ENCODE results near the gene SLC44A4. TPM values are rescaled to one million over a fixed set of nuclear protein-coding genes. Genes with fewer than 3 reads are reported as not detected.

SLC44A4 gene
- total and polyA plus RNA-seq, 7 donors: 0.03 to 0.24 (median 0.14) TPM; not detected in 2

DNA sequence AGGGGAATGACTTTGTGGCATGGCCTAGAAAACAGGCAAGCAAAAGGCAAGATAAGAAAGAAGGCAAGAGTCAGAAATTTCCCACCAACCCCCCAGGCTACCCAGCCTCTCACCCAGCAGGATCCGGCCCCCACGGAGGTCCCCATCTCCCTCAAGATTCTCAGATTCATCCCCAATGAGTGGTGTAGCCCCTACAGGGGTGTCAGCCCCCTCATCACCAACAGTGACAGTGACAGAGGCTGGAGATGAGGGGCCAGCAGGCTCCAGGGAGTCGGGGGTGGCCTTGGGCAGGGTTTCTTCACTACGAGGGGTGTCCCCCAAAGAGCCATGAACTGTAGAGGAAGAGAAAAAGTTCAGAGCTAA lies 17.7 kb upstream of the SLC44A4 start:
- H3K27ac ChIP-seq: peak overlapping the region; percentile 85
- H3K9me3 ChIP-seq: no peaks in the 10 kb centered on the region
- ATAC-seq: no peak
- intact Hi-C loops (cut with DNase I): loop anchor here in 1 of 2 donors (2.0 to 10.0 kb wide), 2 partner anchors 62 to 352 kb away; partner anchors contain the start of genes ATP6V1G2, DDX39B and NFKBIL1
- peaks cover 15% of the 10 kb centered on the region for H3K4me1 ChIP-seq
- WGBS, 3 donors: 31 to 55% (median 41%) methylated on average over 3 to 4 of the region's 4 CpGs
- TF ChIP-seq, protein P1, sequence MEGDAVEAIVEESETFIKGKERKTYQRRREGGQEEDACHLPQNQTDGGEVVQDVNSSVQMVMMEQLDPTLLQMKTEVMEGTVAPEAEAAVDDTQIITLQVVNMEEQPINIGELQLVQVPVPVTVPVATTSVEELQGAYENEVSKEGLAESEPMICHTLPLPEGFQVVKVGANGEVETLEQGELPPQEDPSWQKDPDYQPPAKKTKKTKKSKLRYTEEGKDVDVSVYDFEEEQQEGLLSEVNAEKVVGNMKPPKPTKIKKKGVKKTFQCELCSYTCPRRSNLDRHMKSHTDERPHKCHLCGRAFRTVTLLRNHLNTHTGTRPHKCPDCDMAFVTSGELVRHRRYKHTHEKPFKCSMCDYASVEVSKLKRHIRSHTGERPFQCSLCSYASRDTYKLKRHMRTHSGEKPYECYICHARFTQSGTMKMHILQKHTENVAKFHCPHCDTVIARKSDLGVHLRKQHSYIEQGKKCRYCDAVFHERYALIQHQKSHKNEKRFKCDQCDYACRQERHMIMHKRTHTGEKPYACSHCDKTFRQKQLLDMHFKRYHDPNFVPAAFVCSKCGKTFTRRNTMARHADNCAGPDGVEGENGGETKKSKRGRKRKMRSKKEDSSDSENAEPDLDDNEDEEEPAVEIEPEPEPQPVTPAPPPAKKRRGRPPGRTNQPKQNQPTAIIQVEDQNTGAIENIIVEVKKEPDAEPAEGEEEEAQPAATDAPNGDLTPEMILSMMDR (IDR thresholded peaks at IDR 0.05): no peak
- H3K27me3 ChIP-seq (ENCODE audit: insufficient read depth in 3 of 3, low read length in 2 of 3): no peaks in the 10 kb centered on the region
- H3K36me3 ChIP-seq (ENCODE audit: insufficient read depth in 1 of 2, low read depth in 1 of 2): peaks cover 0 to 46% of the 10 kb centered on the region in 2 donors
- DNase-seq: no peak
- peak overlapping the region; percentile 77 for H3K4me3 ChIP-seq

- no peaks in the 10 kb centered on the region for H3K27me3 ChIP-seq (ENCODE audit: insufficient read depth in 3 of 3, low read length in 2 of 3)
- H3K4me1 ChIP-seq: no peaks in the 10 kb centered on the region
- H3K36me3 ChIP-seq (ENCODE audit: insufficient read depth in 1 of 2, low read depth in 1 of 2): peaks cover 0 to 82% of the 10 kb centered on the region in 2 donors
- no peak overlapping the region for H3K4me3 ChIP-seq
- H3K27ac ChIP-seq: no peak overlapping the region
- intact Hi-C loops (cut with DNase I): loop anchor here in 1 of 2 donors (10.0 kb wide), 1 partner anchor 348 kb away; the partner anchor contains the start of genes ATP6V1G2, DDX39B and NFKBIL1
- ATAC-seq (no peak), DNase-seq (no peak)
- 78 to 89% (median 80%) methylated on average over 6 of the region's 6 CpGs for WGBS, 3 donors
- no peaks in the 10 kb centered on the region for H3K9me3 ChIP-seq
- TF ChIP-seq, protein P1 (IDR thresholded peaks at IDR 0.05): no peak
Observed at GRCh38 chr6:31892821-31893220, 14.0 kb upstream of the SLC44A4 start.

- TF ChIP-seq, protein P1 (IDR thresholded peaks at IDR 0.05): no peak
- Histone ChIP-seq H3K4me1 (no peaks in the 10 kb centered on the region), H3K27me3 (ENCODE audit: insufficient read depth in 3 of 3, low read length in 2 of 3) (no peaks in the 10 kb centered on the region), H3K36me3 (ENCODE audit: insufficient read depth in 1 of 2, low read depth in 1 of 2) (peaks cover 0 to 96% of the 10 kb centered on the region in 2 donors), H3K4me3 (no peak overlapping the region), H3K27ac (no peak overlapping the region), H3K9me3 (no peaks in the 10 kb centered on the region)
- DNase-seq: no peak
- intact Hi-C loops (cut with DNase I): loop anchor here in 1 of 2 donors (10.0 kb wide), 1 partner anchor 205 kb away; the partner anchor contains the start of gene LY6G5C
- ATAC-seq: no peak
- WGBS, 3 donors: 90 to 97% (median 93%) methylated on average over 3 of the region's 3 CpGs
Observed at GRCh38 chr6:31889331-31889972, 10.7 kb upstream of the SLC44A4 start.

DNA sequence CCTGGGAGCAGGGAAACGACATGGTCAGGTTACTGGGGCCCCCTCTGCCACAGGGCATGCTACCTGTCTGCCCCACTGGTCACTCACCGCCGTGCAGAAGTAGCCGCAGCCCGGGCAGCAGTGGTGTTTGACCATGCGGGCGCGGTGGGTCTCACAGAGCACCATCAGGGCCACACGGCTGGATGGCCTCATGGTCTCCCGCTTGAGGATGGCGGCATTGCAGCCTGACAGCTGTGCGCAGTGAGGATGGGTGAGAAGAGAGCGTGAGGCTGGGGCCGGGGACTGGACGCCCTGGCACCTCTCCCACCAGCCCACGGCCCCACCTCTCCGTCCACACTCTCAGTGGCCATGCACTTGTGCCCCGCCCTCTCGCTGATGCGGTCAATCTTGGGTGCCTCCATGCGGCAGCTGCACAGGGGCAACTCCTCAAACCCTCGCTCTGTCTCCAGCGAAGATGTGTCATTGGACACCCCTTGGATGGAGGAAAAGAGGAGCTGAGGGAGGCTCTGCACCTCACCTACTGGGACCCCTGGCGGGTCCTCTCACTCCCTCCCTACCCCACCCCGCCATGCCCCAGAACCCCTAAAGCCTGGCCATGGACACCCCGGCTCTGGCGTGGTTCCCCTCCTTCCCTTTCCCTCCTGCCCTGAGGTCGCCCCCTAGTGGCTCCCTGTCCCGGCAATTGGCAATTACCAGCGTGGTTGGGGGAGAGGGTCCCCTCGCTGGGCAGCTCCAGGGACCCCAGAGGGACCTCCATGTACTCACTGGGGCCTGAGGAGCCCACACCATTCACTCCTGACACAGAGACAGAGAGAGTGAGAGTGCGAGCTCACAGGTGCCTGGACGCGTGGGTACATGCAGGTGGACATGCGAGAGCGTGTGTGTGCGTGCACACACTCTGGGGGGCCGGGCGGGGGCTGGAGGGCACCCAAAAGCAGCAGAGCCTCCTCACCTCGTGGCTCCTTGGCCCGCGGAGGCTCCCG lies 9.8 kb upstream of the SLC44A4 start:
- no peaks in the 10 kb centered on the region for H3K4me1 ChIP-seq
- intact Hi-C loops (cut with DNase I): loop anchor here in 1 of 2 donors (10.0 kb wide), 1 partner anchor 204 kb away; the partner anchor contains the start of gene LY6G5C
- TF ChIP-seq, protein P1 (IDR thresholded peaks at IDR 0.05): peak; percentile 55
- DNase-seq (no peak), ATAC-seq (peak; percentile 31 to 60 (median 38))
- no peak overlapping the region for H3K4me3 ChIP-seq
- no peak overlapping the region for H3K27ac ChIP-seq
- WGBS, 3 donors: 79 to 85% (median 81%) methylated on average over 42 to 43 of the region's 43 CpGs
- peaks cover 0 to 96% of the 10 kb centered on the region in 2 donors for H3K36me3 ChIP-seq (ENCODE audit: insufficient read depth in 1 of 2, low read depth in 1 of 2)
- H3K9me3 ChIP-seq: no peaks in the 10 kb centered on the region
- no peaks in the 10 kb centered on the region for H3K27me3 ChIP-seq (ENCODE audit: insufficient read depth in 3 of 3, low read length in 2 of 3)

All from psoas muscle (tissue), 8 donors.